A673 (cell line): Measurements from ENCODE around the gene CHMP1A.

Experiments used
- EZH2 ChIP-seq: fragments of 200-600 bp; sonication (generic); IDR thresholded peaks from 2 replicates; pipeline ENCODE4 v1.6.1; 2017; ENCODE audit warnings: borderline replicate concordance, low read depth, mild to moderate bottlenecking, mixed read lengths, antibody characterized with exemption, low read length; ENCODE audit not compliant: poor library complexity, severe bottlenecking
- TF ChIP-seq, protein P1 (sequence below): fragments of 300-800, 200-600 bp; sonication (generic); conservative IDR thresholded peaks from 2 replicates; pipeline ENCODE4 v1.5.1; 2017; ENCODE audit warnings: low read depth, mild to moderate bottlenecking, antibody characterized with exemption, low read length, moderate library complexity, mixed read lengths

DNA sequence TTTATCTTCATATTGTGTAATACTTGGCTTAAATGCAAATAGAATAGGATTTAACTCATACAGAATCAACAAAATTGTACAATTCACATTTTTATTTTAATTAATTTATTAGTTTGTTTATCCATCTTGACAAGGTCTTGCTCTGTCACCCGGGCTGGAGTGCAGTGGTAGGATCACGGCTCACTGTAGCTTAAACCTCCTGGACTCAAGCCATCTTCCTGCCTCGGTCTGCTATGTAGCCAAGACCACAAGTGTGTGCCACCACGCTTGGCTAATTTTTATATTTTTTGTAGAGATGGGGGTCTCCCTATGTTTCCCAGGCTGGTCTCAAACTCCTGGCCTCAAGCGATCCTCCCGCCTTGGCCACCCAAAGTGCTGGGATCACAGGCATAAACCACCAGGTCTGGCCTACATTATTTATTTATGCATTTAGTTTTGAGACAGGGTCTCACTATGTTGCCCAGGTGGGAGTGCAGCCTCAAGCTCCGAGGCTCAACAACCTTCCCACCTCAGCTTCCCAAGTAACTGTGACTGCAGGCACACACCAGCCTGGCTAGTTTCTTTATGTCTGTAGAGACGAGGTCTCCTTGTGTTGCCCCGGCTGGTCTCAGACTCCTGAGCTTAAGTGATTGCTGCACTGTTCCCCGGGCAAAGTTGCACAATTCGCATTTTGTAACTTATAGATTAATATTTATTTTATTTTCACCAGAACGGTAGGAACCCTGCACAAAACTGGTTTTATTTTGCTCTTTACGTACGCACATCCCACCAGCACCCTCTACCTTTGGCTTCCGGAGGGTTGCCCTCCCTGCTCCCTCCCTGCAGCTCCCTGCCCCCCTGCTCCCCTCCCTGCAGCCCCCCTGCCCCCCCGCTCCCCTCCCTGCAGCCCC is 39.2 kb downstream of the CHMP1A start:
- no peak for TF ChIP-seq EZH2
- TF ChIP-seq, protein P1, sequence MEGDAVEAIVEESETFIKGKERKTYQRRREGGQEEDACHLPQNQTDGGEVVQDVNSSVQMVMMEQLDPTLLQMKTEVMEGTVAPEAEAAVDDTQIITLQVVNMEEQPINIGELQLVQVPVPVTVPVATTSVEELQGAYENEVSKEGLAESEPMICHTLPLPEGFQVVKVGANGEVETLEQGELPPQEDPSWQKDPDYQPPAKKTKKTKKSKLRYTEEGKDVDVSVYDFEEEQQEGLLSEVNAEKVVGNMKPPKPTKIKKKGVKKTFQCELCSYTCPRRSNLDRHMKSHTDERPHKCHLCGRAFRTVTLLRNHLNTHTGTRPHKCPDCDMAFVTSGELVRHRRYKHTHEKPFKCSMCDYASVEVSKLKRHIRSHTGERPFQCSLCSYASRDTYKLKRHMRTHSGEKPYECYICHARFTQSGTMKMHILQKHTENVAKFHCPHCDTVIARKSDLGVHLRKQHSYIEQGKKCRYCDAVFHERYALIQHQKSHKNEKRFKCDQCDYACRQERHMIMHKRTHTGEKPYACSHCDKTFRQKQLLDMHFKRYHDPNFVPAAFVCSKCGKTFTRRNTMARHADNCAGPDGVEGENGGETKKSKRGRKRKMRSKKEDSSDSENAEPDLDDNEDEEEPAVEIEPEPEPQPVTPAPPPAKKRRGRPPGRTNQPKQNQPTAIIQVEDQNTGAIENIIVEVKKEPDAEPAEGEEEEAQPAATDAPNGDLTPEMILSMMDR = no peak
